PC-3 (cell line): ENCODE results near the gene MS4A8. TPM values are rescaled to one million over a fixed set of nuclear protein-coding genes. Genes with fewer than 3 reads are reported as not detected.
A peak's percentile ranks its signal among the peaks of the same experiment; 100 is the strongest.

Source experiments
- ATAC-seq: fragments of 200-7000 bp; cut with Tn5 transposase; 2 replicates; pipeline ENCODE4 v1.9.1; 2020; ENCODE audit warnings: mild to moderate bottlenecking, moderate library complexity
- BruUV-seq: library from RNA; stranded (reverse); fragments of 400-500 nt; replicated peaks from 2 replicates; lab custom pipeline; 2021; lab: Mats Ljungman, UMichigan
- CTCF ChIA-PET: fragments of 300-600 bp; sonication (Branson Sonifier 250); formaldehyde crosslinking; loops from one replicate; lab custom pipeline; 2022; ENCODE audit warnings: antibody characterized with exemption; lab: Charles Lee
- POLR2A ChIA-PET: fragments of 300-600 bp; sonication (Branson Sonifier 250); formaldehyde crosslinking; loops from one replicate; lab custom pipeline; 2022; ENCODE audit warnings: antibody characterized with exemption; ENCODE audit not compliant: unreplicated experiment; lab: Charles Lee
- DNase-seq: peaks from one replicate; pipeline ENCODE4 v3.0.0-alpha.2; 2015
- H2AFZ ChIP-seq: fragments of 300-600 bp; sonication (generic); 2 replicates; pipeline ENCODE4 v1.6.0; 2016; ENCODE audit warnings: antibody characterized with exemption, low read length
- H3F3A ChIP-seq: fragments of 300-600 bp; sonication (generic); one replicate; pipeline ENCODE4 v1.6.0; 2017; ENCODE audit warnings: antibody characterized with exemption, low read length, control low read depth, mild to moderate bottlenecking; ENCODE audit not compliant: unreplicated experiment
- H3K27ac ChIP-seq: fragments of 300-600 bp; sonication (generic); 2 replicates; pipeline ENCODE4 v1.5.1; 2016; ENCODE audit warnings: mild to moderate bottlenecking, low read length
- H3K27me3 ChIP-seq: fragments of 300-600 bp; sonication (generic); 2 replicates; pipeline ENCODE4 v1.6.1; 2016; ENCODE audit warnings: low read length, mixed read lengths
- H3K36me3 ChIP-seq: fragments of 300-600 bp; sonication (generic); 2 replicates; pipeline ENCODE4 v1.6.1; 2016; ENCODE audit warnings: low read depth, mixed run types, low read length, mixed read lengths
- H3K4me1 ChIP-seq: fragments of 300-600 bp; sonication (generic); 2 replicates; pipeline ENCODE4 v1.5.1; 2016; ENCODE audit warnings: low read length; ENCODE audit not compliant: insufficient read depth
- H3K4me2 ChIP-seq: fragments of 300-600 bp; sonication (generic); 2 replicates; pipeline ENCODE4 v1.6.0; 2016; ENCODE audit warnings: low read length
- H3K4me3 ChIP-seq: fragments of 300-600 bp; sonication (generic); 2 replicates; pipeline ENCODE4 v1.5.1; 2016; ENCODE audit warnings: mild to moderate bottlenecking, low read length, mixed read lengths
- H3K79me2 ChIP-seq: fragments of 300-600 bp; sonication (generic); 2 replicates; pipeline ENCODE4 v1.6.1; 2017; ENCODE audit warnings: low read length, mixed read lengths
- H3K9ac ChIP-seq: fragments of 300-600 bp; sonication (generic); 2 replicates; pipeline ENCODE4 v1.6.0; 2016; ENCODE audit warnings: mild to moderate bottlenecking, low read length
- H3K9me2 ChIP-seq: fragments of 300-600 bp; sonication (generic); replicated peaks from 2 replicates; pipeline ENCODE4 v1.6.1; 2016; ENCODE audit warnings: mixed run types, low read length, mixed read lengths
- H3K9me3 ChIP-seq: fragments of 300-600 bp; sonication (generic); 2 replicates; pipeline ENCODE4 v1.6.1; 2016; ENCODE audit warnings: low read length, mixed read lengths
- H4K20me1 ChIP-seq: fragments of 300-600 bp; sonication (generic); 2 replicates; pipeline ENCODE4 v1.6.1; 2016; ENCODE audit warnings: low read length, mixed read lengths
- CTCF ChIP-seq: fragments of 300-600 bp; sonication (generic); conservative IDR thresholded peaks from 2 replicates; pipeline ENCODE4 v1.5.1; 2017; ENCODE audit warnings: antibody characterized with exemption, low read depth, mild to moderate bottlenecking, low read length
- EZH2 ChIP-seq: fragments of 300-600 bp; sonication (generic); IDR thresholded peaks from one replicate; pipeline ENCODE4 v1.6.1; 2017; ENCODE audit warnings: antibody characterized with exemption, mild to moderate bottlenecking, low read length; ENCODE audit not compliant: unreplicated experiment
- EZH2phosphoT487 ChIP-seq: fragments of 300-600 bp; sonication (generic); IDR thresholded peaks from 2 replicates; pipeline ENCODE4 v1.6.1; 2018; ENCODE audit warnings: mild to moderate bottlenecking, antibody characterized with exemption, low read length, borderline replicate concordance
- intact Hi-C: fragments of 100-400 bp; cut with micrococcal nuclease; formaldehyde crosslinking; loops from 2 replicates; pipeline ENCODE4 v1.9.0; 2023
- total RNA-seq: library from RNA; depleted of rRNA; stranded (reverse); fragments of >200 nt; gene quantifications from 2 replicates; pipeline ENCODE4 v1.2.3, GENCODE V29; 2014

MS4A8 gene
- total RNA-seq, 1 experiment from 2014 or later: not detected

GRCh38 chr11:60740573-60740972 is 41.2 kb downstream of the MS4A8 start:
- no TSS peak for BruUV-seq
- no peak overlapping the region for H3K27ac ChIP-seq
- no peak overlapping the region for H3K4me2 ChIP-seq
- H3K9me3 ChIP-seq: no peaks in the 10 kb centered on the region
- no peaks in the 10 kb centered on the region for H3K79me2 ChIP-seq
- no peak for TF ChIP-seq EZH2
- H3K4me1 ChIP-seq: no peaks in the 10 kb centered on the region
- H4K20me1 ChIP-seq: no peaks in the 10 kb centered on the region
- ChIA-PET CTCF (no interaction called here), POLR2A (no interaction called here)
- no peak for ATAC-seq
- H3K9me2 ChIP-seq: no peaks in the 10 kb centered on the region
- DNase-seq: peak; percentile 19
- H3K4me3 ChIP-seq: no peak overlapping the region
- no peaks in the 10 kb centered on the region for H3K36me3 ChIP-seq
- H2AFZ ChIP-seq: no peak overlapping the region
- no peaks in the 10 kb centered on the region for H3F3A ChIP-seq
- intact Hi-C loops: no loop called here
- H3K9ac ChIP-seq: no peak overlapping the region
- peaks cover 45% of the 10 kb centered on the region for H3K27me3 ChIP-seq

GRCh38 chr11:60741421-60741820 is 42.0 kb downstream of the MS4A8 start:
- no peaks in the 10 kb centered on the region for H3F3A ChIP-seq
- H3K36me3 ChIP-seq: no peaks in the 10 kb centered on the region
- no peak overlapping the region for H3K27ac ChIP-seq
- ATAC-seq: no peak
- no peaks in the 10 kb centered on the region for H3K9me3 ChIP-seq
- ChIA-PET CTCF (no interaction called here), POLR2A (interaction anchor here (0.7 kb wide), 1 partner anchor 23 kb away, joined by 3 read pairs; no protein-coding TSS in a partner anchor)
- H2AFZ ChIP-seq: no peak overlapping the region
- BruUV-seq: no TSS peak
- no peak overlapping the region for H3K4me2 ChIP-seq
- no peaks in the 10 kb centered on the region for H3K79me2 ChIP-seq
- H3K4me1 ChIP-seq: no peaks in the 10 kb centered on the region
- TF ChIP-seq CTCF (no peak), EZH2phosphoT487 (no peak), EZH2 (no peak)
- intact Hi-C loops: no loop called here
- no peak for DNase-seq
- no peak overlapping the region for H3K4me3 ChIP-seq
- no peaks in the 10 kb centered on the region for H3K9me2 ChIP-seq
- H4K20me1 ChIP-seq: no peaks in the 10 kb centered on the region
- no peak overlapping the region for H3K9ac ChIP-seq
- H3K27me3 ChIP-seq: peaks cover 38% of the 10 kb centered on the region

GRCh38 chr11:60743058-60743457 is 43.6 kb downstream of the MS4A8 start:
- Histone ChIP-seq H3K27ac (no peak overlapping the region), H4K20me1 (no peaks in the 10 kb centered on the region), H3K4me1 (no peaks in the 10 kb centered on the region), H3K9ac (no peak overlapping the region), H3K79me2 (no peaks in the 10 kb centered on the region), H3K4me3 (no peak overlapping the region), H3F3A (no peaks in the 10 kb centered on the region), H3K36me3 (no peaks in the 10 kb centered on the region), H3K9me2 (no peaks in the 10 kb centered on the region), H3K9me3 (no peaks in the 10 kb centered on the region), H2AFZ (no peak overlapping the region), H3K4me2 (no peak overlapping the region), H3K27me3 (peaks cover 21% of the 10 kb centered on the region)
- no peak for DNase-seq
- ATAC-seq: no peak
- intact Hi-C loops: no loop called here
- ChIA-PET POLR2A (no interaction called here), CTCF (no interaction called here)
- no TSS peak for BruUV-seq
- TF ChIP-seq EZH2 (no peak), CTCF (peak; percentile 43; the same call in 1 of the 2 replicates), EZH2phosphoT487 (no peak)
